HepG2 (cell line): Measurements from ENCODE around the gene PEX11B. TPM values are rescaled to one million over a fixed set of nuclear protein-coding genes. Genes with fewer than 3 reads are reported as not detected.
A peak's percentile ranks its signal among the peaks of the same experiment; 100 is the strongest.

ENCODE experiments used
- ASH2L ChIP-seq: fragments of 300-600, 200-600 bp; sonication (generic); IDR thresholded peaks from 2 replicates; pipeline ENCODE4 v1.7.0; 2017; ENCODE audit warnings: low read depth, mild to moderate bottlenecking, moderate library complexity, mixed read lengths, low read length; ENCODE audit not compliant: insufficient read length
- CCDC6 ChIP-seq: sonication (generic); formaldehyde crosslinking; IDR thresholded peaks from 2 replicates; pipeline ENCODE4 v1.8.1; 2022; ENCODE audit warnings: mild to moderate bottlenecking, missing genetic modification reagents, moderate library complexity
- HNF4G ChIP-seq, 2 experiments: sonication (generic) in 1 of 2; formaldehyde crosslinking in 1 of 2; IDR thresholded peaks; 2 replicates each; pipeline versions ENCODE4 v1.4.0 to v1.6.1; 2011 to 2020; ENCODE audit warnings: borderline replicate concordance in 2 of 2, low read depth in 2 of 2, mild to moderate bottlenecking in 2 of 2, low read length in 1 of 2, missing genetic modification reagents in 1 of 2, moderate library complexity in 1 of 2
- RBM39 ChIP-seq: fragments of 200-400 bp; formaldehyde crosslinking; IDR thresholded peaks from one replicate; pipeline ENCODE4 v1.6.1; 2018; ENCODE audit warnings: antibody characterized with exemption, mild to moderate bottlenecking, low read depth, low read length; ENCODE audit not compliant: poor library complexity, severe bottlenecking
- RFX5 ChIP-seq: IDR thresholded peaks from 2 replicates; pipeline ENCODE4 v1.6.1; 2011; ENCODE audit warnings: low read depth, low read length, improper control_type of control experiment
- SIX4 ChIP-seq: sonication (generic); formaldehyde crosslinking; IDR thresholded peaks from 2 replicates; pipeline ENCODE4 v1.4.0; 2020; ENCODE audit warnings: missing genetic modification reagents
- SMARCE1 ChIP-seq: fragments of 450-650 bp; IDR thresholded peaks from 2 replicates; pipeline ENCODE4 v1.6.1; 2017; ENCODE audit warnings: borderline replicate concordance
- SSRP1 ChIP-seq: IDR thresholded peaks from 2 replicates; pipeline ENCODE4 v1.6.1; 2016; ENCODE audit warnings: control low read depth
- SUZ12 ChIP-seq: fragments of 150-350 bp; IDR thresholded peaks from 2 replicates; pipeline ENCODE4 v1.6.1; 2014; ENCODE audit warnings: low read depth, low read length
- ZNF180 ChIP-seq: sonication (generic); formaldehyde crosslinking; IDR thresholded peaks from 2 replicates; pipeline ENCODE4 v1.4.0; 2020; ENCODE audit warnings: low read depth, missing genetic modification reagents, borderline replicate concordance
- ZNF572 ChIP-seq: sonication (generic); formaldehyde crosslinking; IDR thresholded peaks from 2 replicates; pipeline ENCODE4 v1.5.1; 2020; ENCODE audit warnings: mild to moderate bottlenecking, missing genetic modification reagents
- ZNF792 ChIP-seq: IDR thresholded peaks from 2 replicates; pipeline ENCODE4 v1.6.1; 2016
- polyA plus RNA-seq, 8 experiments: library from polyadenylated mRNA; depleted of rRNA in 3 of 8; stranded (reverse) in 7 of 8; unstranded in 1 of 8; fragments of >200 nt; fragmentation: Illumina TruSeq in 4 of 8; extraction: Trizol in 4 of 8; gene quantifications; 2 replicates each; pipeline versions ENCODE4 v1.2.1 to v1.2.3, GENCODE V29; 2011 to 2016; ENCODE audit warnings: low read depth in 4 of 8, missing spikeins in 1 of 8, mixed read lengths in 1 of 8; ENCODE audit not compliant: insufficient read depth in 1 of 8
- total RNA-seq, 5 experiments: library from RNA; depleted of rRNA; stranded (reverse); fragments of >200 nt; fragmentation: Illumina TruSeq; extraction: Trizol; gene quantifications; 2 replicates each; pipeline ENCODE4 v1.2.3, GENCODE V29; 2016; ENCODE audit warnings: low read depth in 1 of 5
- TF ChIP-seq, protein P1 (sequence below): sonication (generic); formaldehyde crosslinking; IDR thresholded peaks from 2 replicates; pipeline ENCODE4 v1.4.0; 2020; ENCODE audit warnings: missing genetic modification reagents, mild to moderate bottlenecking, borderline replicate concordance
- TF ChIP-seq, protein P2 (sequence below), 2 experiments: sonication (generic) in 1 of 2; formaldehyde crosslinking in 1 of 2; IDR thresholded peaks; 2 replicates each; pipeline versions ENCODE4 v1.6.1 to v1.9.0; 2014 to 2022; ENCODE audit warnings: antibody characterized with exemption in 1 of 2, borderline replicate concordance in 1 of 2, inconsistent platforms in 1 of 2, low read depth in 1 of 2, missing genetic modification reagents in 1 of 2
- TF ChIP-seq, protein P3 (sequence below), 2 experiments: sonication (generic) in 1 of 2; formaldehyde crosslinking in 1 of 2; IDR thresholded peaks; 2 replicates each; pipeline versions ENCODE4 v1.4.0 to v1.6.1; 2018 to 2020; ENCODE audit warnings: missing genetic modification reagents in 2 of 2, borderline replicate concordance in 1 of 2, low read depth in 1 of 2, mild to moderate bottlenecking in 1 of 2, missing biosample characterization in 1 of 2
- TF ChIP-seq, protein P4 (sequence below): sonication (generic); formaldehyde crosslinking; IDR thresholded peaks from 2 replicates; pipeline ENCODE4 v1.8.0; 2022; ENCODE audit warnings: mild to moderate bottlenecking, missing genetic modification reagents; ENCODE audit not compliant: insufficient replicate concordance

The PEX11B gene
- total and polyA plus RNA-seq, 2 of the 13 experiments (the other 11 are each of a cell fraction or from before 2014, with no cell fraction given), result 21.6 to 48.4 TPM

DNA sequence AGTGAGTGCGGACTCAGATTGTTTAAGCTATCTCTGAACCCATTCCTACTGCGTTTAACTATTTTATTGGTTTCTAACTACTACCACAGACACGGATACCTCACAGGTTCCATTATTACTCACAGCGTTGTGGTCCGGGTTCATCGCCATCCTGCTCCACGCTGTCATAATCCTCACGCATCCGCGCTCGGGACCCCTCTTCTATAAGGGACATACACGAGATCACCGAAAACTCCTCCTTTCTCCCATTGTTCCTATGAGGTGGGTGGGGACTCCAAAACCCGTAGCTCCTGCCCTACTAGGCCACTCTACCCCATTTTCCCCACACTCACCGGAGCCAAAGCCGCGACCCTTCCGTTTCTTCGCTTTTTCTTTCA lies 8.2 kb upstream of the PEX11B start (continued):
- TF ChIP-seq, protein P1, sequence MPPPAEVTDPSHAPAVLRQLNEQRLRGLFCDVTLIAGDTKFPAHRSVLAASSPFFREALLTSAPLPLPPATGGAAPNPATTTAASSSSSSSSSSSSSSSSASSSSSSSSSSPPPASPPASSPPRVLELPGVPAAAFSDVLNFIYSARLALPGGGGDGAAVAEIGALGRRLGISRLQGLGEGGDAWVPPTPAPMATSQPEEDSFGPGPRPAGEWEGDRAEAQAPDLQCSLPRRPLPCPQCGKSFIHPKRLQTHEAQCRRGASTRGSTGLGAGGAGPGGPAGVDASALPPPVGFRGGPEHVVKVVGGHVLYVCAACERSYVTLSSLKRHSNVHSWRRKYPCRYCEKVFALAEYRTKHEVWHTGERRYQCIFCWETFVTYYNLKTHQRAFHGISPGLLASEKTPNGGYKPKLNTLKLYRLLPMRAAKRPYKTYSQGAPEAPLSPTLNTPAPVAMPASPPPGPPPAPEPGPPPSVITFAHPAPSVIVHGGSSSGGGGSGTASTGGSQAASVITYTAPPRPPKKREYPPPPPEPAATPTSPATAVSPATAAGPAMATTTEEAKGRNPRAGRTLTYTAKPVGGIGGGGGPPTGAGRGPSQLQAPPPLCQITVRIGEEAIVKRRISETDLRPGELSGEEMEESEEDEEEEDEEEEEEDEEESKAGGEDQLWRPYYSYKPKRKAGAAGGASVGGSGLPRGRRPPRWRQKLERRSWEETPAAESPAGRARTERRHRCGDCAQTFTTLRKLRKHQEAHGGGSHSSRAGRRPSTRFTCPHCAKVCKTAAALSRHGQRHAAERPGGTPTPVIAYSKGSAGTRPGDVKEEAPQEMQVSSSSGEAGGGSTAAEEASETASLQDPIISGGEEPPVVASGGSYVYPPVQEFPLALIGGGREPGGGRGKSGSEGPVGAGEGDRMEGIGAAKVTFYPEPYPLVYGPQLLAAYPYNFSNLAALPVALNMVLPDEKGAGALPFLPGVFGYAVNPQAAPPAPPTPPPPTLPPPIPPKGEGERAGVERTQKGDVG, result no peak
- TF ChIP-seq SMARCE1 (no peak), ASH2L (no peak), ZNF180 (no peak), RBM39 (no peak), CCDC6 (0 out of 2 replicates have a peak, but pooled peaks have one; percentile 5), ZNF572 (CRISPR knock-in tag) (0 out of 2 replicates have a peak, but pooled peaks have one; percentile 13), HNF4G (IDR thresholded peaks at IDR 0.05; ENCODE audit: borderline replicate concordance, low read depth, low read length) (no peak), HNF4G (CRISPR knock-in tag; IDR thresholded peaks at IDR 0.05; ENCODE audit: borderline replicate concordance, low read depth) (no peak), SIX4 (CRISPR knock-in tag) (0 out of 2 replicates have a peak, but pooled peaks have one; percentile 4), RFX5 (no peak), SUZ12 (no peak), SSRP1 (CRISPR knock-in tag) (no peak), ZNF792 (CRISPR knock-in tag) (no peak; the same call in 1 of the 2 replicates)
- TF ChIP-seq, protein P2, sequence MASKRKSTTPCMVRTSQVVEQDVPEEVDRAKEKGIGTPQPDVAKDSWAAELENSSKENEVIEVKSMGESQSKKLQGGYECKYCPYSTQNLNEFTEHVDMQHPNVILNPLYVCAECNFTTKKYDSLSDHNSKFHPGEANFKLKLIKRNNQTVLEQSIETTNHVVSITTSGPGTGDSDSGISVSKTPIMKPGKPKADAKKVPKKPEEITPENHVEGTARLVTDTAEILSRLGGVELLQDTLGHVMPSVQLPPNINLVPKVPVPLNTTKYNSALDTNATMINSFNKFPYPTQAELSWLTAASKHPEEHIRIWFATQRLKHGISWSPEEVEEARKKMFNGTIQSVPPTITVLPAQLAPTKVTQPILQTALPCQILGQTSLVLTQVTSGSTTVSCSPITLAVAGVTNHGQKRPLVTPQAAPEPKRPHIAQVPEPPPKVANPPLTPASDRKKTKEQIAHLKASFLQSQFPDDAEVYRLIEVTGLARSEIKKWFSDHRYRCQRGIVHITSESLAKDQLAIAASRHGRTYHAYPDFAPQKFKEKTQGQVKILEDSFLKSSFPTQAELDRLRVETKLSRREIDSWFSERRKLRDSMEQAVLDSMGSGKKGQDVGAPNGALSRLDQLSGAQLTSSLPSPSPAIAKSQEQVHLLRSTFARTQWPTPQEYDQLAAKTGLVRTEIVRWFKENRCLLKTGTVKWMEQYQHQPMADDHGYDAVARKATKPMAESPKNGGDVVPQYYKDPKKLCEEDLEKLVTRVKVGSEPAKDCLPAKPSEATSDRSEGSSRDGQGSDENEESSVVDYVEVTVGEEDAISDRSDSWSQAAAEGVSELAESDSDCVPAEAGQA (IDR thresholded peaks at IDR 0.05; ENCODE audit: low read depth), result no peak
- TF ChIP-seq, protein P2 (CRISPR knock-in tag; IDR thresholded peaks at IDR 0.05; ENCODE audit: borderline replicate concordance), result no peak
- TF ChIP-seq, protein P3, sequence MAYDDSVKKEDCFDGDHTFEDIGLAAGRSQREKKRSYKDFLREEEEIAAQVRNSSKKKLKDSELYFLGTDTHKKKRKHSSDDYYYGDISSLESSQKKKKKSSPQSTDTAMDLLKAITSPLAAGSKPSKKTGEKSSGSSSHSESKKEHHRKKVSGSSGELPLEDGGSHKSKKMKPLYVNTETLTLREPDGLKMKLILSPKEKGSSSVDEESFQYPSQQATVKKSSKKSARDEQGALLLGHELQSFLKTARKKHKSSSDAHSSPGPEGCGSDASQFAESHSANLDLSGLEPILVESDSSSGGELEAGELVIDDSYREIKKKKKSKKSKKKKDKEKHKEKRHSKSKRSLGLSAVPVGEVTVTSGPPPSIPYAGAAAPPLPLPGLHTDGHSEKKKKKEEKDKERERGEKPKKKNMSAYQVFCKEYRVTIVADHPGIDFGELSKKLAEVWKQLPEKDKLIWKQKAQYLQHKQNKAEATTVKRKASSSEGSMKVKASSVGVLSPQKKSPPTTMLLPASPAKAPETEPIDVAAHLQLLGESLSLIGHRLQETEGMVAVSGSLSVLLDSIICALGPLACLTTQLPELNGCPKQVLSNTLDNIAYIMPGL (CRISPR knock-in tag; IDR thresholded peaks at IDR 0.05; ENCODE audit: borderline replicate concordance in 1 of 2, low read depth in 1 of 2), result no peak
- TF ChIP-seq, protein P4, sequence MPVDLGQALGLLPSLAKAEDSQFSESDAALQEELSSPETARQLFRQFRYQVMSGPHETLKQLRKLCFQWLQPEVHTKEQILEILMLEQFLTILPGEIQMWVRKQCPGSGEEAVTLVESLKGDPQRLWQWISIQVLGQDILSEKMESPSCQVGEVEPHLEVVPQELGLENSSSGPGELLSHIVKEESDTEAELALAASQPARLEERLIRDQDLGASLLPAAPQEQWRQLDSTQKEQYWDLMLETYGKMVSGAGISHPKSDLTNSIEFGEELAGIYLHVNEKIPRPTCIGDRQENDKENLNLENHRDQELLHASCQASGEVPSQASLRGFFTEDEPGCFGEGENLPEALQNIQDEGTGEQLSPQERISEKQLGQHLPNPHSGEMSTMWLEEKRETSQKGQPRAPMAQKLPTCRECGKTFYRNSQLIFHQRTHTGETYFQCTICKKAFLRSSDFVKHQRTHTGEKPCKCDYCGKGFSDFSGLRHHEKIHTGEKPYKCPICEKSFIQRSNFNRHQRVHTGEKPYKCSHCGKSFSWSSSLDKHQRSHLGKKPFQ (CRISPR knock-in tag), result peak; percentile 1
